GM13976 (cell line): ENCODE data around the gene ASTN2.

Experiments
- DNase-seq: peaks from one replicate; pipeline ENCODE4 v3.0.0; 2012; ENCODE audit warnings: low spot score
- in situ Hi-C: fragments of 300-500 bp; cut with MboI; formaldehyde crosslinking; loops from one replicate; pipeline ENCODE4 v1.12.0; 2022; ENCODE audit warnings: low sequenced_read_pairs, mixed read lengths, inconsistent platforms; ENCODE audit not compliant: unreplicated experiment
- TF ChIP-seq, protein P1 (sequence below): IDR thresholded peaks from 2 replicates; pipeline ENCODE4 v1.5.1; 2012; ENCODE audit warnings: borderline replicate concordance, mild to moderate bottlenecking; ENCODE audit not compliant: insufficient read depth; ENCODE audit errors: extremely low read depth, missing control alignments, control extremely low read depth

Gene ASTN2

DNA sequence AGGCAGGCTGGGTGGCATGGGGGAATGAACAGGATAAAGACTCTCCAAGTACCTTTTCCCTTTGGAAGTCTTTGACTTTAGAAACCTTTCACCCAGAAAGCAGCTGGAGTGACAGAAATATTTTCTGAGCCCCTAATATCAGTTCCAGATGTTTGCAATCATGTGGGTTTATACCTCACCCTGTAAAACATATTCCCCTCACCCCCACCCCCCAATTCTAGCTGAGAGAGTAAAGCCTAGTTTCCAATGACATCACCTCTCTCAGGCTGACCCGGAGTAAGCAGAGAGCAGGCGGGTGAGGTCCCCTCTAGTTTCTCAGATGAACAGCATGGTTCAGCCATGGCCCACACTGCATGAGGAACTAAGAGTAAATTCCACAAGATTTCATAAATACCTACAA, 810.6 kb downstream of the ASTN2 start:
- TF ChIP-seq, protein P1, sequence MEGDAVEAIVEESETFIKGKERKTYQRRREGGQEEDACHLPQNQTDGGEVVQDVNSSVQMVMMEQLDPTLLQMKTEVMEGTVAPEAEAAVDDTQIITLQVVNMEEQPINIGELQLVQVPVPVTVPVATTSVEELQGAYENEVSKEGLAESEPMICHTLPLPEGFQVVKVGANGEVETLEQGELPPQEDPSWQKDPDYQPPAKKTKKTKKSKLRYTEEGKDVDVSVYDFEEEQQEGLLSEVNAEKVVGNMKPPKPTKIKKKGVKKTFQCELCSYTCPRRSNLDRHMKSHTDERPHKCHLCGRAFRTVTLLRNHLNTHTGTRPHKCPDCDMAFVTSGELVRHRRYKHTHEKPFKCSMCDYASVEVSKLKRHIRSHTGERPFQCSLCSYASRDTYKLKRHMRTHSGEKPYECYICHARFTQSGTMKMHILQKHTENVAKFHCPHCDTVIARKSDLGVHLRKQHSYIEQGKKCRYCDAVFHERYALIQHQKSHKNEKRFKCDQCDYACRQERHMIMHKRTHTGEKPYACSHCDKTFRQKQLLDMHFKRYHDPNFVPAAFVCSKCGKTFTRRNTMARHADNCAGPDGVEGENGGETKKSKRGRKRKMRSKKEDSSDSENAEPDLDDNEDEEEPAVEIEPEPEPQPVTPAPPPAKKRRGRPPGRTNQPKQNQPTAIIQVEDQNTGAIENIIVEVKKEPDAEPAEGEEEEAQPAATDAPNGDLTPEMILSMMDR, result no peak
- in situ Hi-C loops, result no loop called here
- no peak for DNase-seq

DNA sequence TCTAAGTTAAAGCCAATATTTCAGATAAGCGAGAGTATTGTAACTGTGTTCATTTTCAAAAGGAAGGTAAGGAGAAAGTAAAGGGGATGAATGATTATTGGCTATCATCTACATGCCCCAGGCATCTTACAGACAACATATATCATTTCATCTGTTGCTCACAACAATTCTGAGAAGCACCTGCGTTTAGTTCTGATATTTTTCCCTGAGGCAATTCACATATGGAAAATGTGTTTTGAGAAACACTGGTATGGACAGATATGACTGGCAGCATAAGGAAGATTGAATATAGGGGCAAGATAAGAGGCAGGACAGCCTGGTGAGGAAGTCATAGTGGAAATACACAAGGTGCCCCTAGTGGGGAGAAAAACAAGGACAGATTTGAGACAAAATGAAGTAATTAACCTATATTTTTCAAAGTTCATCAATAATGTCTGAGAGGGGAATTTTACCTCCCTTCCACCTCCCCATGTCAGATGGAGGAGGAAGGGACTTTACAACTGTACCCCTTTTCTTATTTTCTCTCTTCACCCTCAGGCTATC, 815.4 kb downstream of the ASTN2 start:
- no peak for DNase-seq
- in situ Hi-C loops, result no loop called here
- TF ChIP-seq, protein P1, result no peak

DNA sequence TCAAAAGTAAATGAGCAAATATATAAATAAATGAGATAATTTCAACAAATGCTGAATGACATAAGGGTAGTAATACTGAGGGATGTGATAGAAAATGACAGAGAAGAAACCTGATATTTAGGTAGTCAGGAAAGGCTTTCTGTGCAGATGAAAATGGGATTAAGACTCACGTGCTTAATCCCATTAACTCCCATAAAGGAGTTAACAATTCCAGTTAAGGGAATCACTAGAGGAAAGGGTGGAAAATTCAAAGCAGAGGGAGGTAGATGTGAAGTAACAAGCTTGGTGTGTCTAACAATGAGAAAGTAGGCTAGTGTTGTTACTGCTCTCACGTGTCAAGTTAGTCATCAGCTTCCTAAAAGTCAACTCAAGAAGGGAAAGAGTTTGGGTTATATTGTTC, 818.2 kb downstream of the ASTN2 start:
- TF ChIP-seq, protein P1, result no peak
- in situ Hi-C loops, result no loop called here
- DNase-seq, result no peak

DNA sequence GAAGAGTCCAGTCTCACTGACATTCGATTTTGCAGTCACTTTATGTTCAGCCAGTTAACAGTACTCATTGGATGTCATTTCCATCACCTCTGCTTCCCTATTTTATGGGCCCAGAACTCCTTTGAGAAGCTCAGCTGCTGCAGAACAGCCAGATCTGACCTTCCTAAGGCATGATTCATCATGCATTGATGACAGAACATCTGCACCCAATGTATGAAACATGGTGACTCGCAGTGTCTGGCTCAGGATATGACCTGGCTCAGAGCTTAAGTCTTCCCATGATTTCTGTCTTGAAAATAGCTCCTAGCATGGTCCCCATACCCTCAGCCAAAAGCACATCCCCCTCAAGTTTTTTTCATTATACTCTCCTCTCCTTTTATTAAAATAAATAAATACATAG, 820.3 kb downstream of the ASTN2 start:
- TF ChIP-seq, protein P1, result no peak
- no peak for DNase-seq
- in situ Hi-C loops, result no loop called here

- in situ Hi-C loops, result no loop called here
- TF ChIP-seq, protein P1, result no peak
- no peak for DNase-seq
These were observed 821.9 kb downstream of the ASTN2 start for GRCh38 chr9:116592970-116593369.

GRCh38 chr9:116589392-116590354, 825.2 kb downstream of the ASTN2 start:
- peak; percentile 56 for DNase-seq
- in situ Hi-C loops, result no loop called here
- TF ChIP-seq, protein P1, result no peak
